Right renal pelvis (tissue), 4 donors: ENCODE measurements around the gene SUV39H1. TPM values are rescaled to one million over a fixed set of nuclear protein-coding genes. Genes with fewer than 3 reads are reported as not detected.
"Not testable (repeated sequence)": the region's sequence is repeated elsewhere in the genome, so short reads cannot be mapped to it uniquely, and the experiment has no call there.

Source experiments
- DNase-seq, 4 donors: peaks; one replicate each; pipeline ENCODE4 v3.0.0-alpha.2; 2013; ENCODE audit warnings: low read depth in 4 of 4, low spot score in 3 of 4, missing footprints in 1 of 4
- polyA plus RNA-seq, 4 donors: library from polyadenylated mRNA; unstranded; fragments of 120-200 nt; gene quantifications; one replicate each; pipeline ENCODE4 v1.2.1, GENCODE V29; 2013; ENCODE audit not compliant: insufficient read length in 4 of 4

The SUV39H1 gene
- polyA plus RNA-seq, 4 donors: 6.0 to 7.8 (median 6.9) TPM

GRCh38 chrX:48684134-48684533 lies 12.4 kb upstream of the SUV39H1 start:
- DNase-seq: no peak

- DNase-seq: no peak
Observed at GRCh38 chrX:48685416-48685815, 11.1 kb upstream of the SUV39H1 start.

- no peak for DNase-seq
Observed at GRCh38 chrX:48688531-48689150, 7.9 kb upstream of the SUV39H1 start.

GRCh38 chrX:48689208-48689920 lies 7.2 kb upstream of the SUV39H1 start:
- DNase-seq: no peak

DNA sequence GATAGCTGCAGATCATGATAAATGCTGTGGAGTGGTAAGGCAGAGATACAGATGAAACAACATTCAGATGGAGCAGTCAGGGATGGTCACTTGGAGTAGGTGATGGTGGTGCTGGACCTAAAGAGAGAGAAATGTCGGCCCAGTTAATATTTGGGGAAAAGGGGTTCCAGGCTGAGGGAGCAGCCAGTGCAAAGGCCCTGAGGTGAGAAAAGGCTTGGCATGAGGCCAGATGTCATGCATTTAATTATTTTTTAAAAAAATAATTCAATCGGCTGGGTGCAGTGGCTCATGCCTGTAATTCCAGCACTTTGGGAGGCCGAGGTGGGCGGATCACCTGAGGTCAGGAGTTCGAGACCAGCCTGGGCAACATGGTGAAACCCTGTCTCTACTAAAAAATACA lies 4.8 kb upstream of the SUV39H1 start:
- not testable (repeated sequence) for DNase-seq

GRCh38 chrX:48694776-48695533 lies 1.6 kb upstream of the SUV39H1 start:
- DNase-seq: no peak

DNA sequence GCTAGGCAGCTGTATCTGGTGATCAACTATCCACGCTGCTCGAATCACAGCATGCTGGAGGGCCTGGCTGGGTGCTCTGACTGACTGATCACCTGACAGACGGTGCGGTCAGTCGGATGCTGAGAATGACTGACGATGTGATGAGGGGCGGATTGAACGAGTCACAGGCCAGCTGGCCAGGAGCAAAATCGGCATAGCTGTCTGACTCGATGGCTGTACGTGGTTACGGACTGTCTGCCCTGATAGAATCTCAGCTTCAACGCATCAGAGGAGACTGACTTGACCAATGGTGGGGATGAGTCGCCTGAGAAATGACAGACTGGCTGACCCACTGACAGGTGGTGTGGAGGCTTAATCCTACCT lies 1.0 kb upstream of the SUV39H1 start:
- no peak for DNase-seq

DNA sequence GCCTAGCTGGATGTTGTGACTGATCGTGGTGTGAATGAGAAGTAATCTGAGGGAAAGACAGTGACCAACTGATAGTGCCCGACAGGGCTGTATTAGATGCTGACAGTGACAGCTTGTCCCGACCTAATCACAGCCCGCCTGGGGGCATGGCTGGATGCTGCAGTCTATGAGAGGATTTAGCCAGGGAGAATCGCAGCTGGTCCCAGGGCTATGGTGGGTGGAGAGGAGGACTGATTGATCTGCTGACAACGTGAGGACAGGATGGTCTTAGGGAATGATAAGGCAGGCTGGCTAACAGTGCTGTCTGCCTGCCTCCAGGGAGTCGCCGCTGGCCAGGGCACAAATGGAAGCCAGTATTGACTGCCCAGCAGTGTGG lies 621 bp upstream of the SUV39H1 start:
- no peak for DNase-seq

GRCh38 chrX:48696909-48697727 lies 584 bp downstream of the SUV39H1 start:
- no peak for DNase-seq

DNA sequence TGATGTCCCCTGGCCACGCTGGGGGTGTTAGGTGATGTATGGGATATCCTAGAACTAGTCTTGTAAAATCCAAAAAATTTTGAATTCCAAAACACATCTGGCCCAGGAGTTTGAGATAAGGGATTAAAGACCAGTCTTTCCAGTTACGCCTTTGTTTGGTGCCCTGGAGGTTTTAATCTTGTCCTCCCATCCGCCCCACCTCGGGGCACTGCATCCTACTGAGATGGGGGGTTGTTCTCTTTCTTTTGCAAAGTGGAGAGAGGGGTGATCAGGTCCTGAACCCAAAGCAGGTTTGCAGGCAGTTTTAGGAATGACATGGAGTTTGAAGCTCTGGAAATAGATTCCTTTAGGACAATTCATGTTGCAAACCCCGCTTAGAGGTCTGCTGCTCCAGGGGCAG lies 1.8 kb downstream of the SUV39H1 start:
- no peak for DNase-seq

GRCh38 chrX:48700246-48700645 lies 3.7 kb downstream of the SUV39H1 start:
- no peak for DNase-seq

DNA sequence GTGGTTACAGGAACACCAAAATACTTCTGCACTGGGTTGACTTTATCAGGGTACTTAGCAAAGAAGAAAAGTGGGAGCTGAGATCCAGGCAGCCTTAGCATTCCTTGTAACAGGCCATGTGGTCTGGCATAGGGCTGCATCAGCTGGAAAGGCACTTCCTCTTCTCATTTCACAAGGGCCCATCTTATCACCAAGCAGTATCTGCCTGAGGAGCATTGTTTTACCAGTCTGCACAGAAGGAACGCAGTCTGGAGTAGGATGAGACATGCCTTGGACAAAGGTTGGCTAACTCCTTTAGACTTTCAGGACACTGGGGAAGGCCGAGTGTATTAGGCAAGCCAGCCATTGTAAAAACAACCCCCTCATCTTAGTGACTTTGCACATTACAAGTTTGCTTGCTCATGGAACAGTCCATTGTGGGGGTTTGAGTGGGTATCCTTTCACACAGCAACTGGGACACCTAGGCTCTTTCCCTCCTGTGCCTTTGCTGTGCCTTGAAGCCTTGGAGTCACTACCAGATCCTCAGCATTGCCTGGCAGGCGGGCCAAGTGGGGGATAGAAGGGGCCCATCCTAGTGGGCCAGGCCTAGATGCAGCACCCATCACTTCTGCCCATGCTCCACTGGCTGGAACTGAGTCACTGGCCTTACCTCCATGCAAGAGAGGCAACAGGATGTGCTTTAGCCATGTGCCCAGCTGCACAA lies 4.6 kb downstream of the SUV39H1 start:
- no peak for DNase-seq

GRCh38 chrX:48702032-48702431 lies 5.5 kb downstream of the SUV39H1 start:
- DNase-seq: no peak

DNA sequence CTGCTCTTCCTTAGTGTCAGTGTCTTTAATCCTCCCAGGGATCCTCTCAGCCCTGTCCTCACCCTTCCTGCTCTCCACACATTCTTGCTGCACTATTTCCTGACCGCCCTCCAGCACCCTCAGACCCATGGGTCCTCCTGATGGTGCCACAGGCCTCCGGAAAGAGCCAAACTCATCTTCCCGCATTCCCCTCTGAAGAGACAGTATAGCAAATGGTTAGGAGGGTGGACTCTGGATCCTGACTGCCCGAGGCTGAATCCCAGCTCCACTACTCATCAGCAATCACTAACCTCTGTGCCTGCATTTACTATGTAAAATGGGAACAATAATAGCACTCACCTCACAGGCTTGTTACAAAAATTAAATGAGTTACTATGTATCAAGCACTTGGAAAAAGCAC lies 6.2 kb downstream of the SUV39H1 start:
- no peak for DNase-seq

- DNase-seq: no peak
Observed at GRCh38 chrX:48703228-48703627, 6.7 kb downstream of the SUV39H1 start.

DNA sequence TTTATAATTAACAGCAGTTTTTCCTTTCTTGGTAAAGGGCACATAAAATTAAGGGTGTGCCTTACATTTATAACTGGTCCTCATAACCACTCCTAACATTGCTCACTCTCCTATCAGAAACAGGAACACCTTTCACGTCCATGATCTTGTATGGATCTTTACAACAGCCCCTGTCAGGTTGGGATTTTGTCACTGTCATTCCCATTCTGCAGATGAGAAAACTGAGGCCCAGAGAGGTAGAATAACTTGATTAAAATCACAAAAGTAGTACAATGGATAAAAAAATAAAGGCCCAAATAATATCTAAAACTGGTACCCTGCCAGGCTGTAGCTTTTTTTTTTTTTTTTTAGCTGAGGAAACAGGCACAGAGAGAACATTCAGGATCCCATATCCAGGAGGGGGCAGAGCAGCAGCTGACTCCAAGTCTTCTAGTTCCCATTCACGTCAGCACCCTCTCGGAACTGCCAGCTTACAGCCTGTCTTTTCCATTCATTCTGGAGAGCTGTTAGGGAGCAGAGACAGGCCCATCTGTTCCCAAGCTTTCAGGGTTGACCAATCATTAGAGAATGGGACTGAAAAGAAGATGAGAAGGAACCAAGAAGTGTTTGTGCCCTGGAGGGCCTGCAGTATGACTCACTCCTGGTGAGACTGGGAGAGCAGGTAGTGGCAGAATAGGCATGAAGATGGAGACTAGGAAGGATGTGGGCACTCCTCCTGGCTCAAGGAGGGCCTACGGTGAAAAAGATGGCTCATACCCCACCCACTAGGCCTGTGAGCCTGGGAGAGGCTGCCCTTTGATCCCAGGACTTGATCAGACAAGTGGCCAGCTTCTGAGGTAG lies 7.3 kb downstream of the SUV39H1 start:
- DNase-seq: no peak

DNA sequence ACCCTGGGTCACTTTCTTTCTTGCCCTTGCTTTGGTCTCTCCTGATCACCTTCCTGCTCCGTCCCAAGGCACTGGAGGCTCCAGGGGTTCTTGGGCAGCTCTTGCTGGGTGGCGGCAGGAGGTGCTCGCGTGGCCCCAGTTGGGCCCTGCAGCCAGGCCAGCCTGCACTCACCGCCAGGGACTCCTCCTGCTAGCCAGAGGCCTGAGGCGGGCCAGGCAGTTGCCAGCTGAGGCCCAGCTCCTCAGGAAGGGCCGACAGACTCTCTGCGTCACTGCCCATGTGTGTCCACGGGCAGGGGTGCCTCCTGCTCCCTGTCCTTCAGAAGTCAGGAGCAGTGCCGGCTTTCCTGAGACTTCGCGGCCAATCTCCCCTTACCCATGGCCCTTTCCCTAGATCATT lies 9.3 kb downstream of the SUV39H1 start:
- no peak for DNase-seq

- DNase-seq: no peak
Observed at GRCh38 chrX:48709522-48710112, 13.1 kb downstream of the SUV39H1 start.
